Dermis microvascular lymphatic vessel endothelial cell (primary cell): ENCODE measurements around the gene LRRC61. TPM values are rescaled to one million over a fixed set of nuclear protein-coding genes. Genes with fewer than 3 reads are reported as not detected.
"Not testable (repeated sequence)": the region's sequence is repeated elsewhere in the genome, so short reads cannot be mapped to it uniquely, and the experiment has no call there.

Experiments
- DNase-seq, 2 donors: peaks; one replicate each; pipeline versions ENCODE4 v3.0.0 to v3.0.0-alpha.2; 2010; ENCODE audit warnings: low read depth in 2 of 2
- total RNA-seq: library from RNA; depleted of rRNA; stranded (reverse); fragments of >200 nt; gene quantifications from 2 replicates; pipeline ENCODE4 v1.2.1, GENCODE V29; 2014

The LRRC61 gene
- total RNA-seq, 1 donor from 2014 or later: 3.7 TPM

DNA sequence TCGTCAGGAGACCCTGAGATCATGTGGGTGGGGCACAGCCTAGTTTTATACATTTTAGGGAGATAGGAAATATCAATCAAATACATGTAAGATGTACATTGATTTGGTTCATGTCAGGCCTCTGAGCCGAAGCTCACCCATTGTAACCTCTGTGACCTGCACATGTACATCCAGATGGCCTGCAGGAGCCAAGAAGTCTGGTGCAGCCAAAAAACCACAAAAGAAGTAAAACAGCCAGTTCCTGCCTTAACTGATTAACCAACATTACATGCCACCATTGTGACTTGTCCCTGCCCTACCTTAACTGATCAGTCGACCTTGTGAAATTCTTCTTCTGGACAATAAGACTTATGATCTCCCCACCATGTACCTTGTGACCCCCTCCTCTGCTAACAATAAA is 16.0 kb upstream of the LRRC61 start:
- DNase-seq: no peak

DNA sequence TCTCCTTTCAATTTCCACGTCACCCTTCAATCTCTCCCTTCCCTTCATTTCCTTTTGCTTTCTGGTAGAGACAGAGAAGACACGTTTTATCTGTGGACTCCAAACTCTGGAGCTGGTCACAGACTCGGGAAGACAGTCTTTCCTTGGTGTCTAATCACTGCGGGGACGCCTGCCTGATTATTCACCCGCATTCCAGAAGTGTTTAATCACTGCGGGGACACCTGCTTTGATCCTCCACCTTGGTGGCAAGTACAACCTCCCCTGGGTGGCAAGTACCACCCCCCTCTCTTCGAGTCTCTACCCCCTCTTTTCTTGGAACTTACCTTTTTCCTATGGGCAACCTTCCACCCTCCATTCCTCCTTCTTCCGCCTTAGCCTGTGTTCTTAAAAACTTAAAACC is 15.3 kb upstream of the LRRC61 start:
- DNase-seq: no peak

DNA sequence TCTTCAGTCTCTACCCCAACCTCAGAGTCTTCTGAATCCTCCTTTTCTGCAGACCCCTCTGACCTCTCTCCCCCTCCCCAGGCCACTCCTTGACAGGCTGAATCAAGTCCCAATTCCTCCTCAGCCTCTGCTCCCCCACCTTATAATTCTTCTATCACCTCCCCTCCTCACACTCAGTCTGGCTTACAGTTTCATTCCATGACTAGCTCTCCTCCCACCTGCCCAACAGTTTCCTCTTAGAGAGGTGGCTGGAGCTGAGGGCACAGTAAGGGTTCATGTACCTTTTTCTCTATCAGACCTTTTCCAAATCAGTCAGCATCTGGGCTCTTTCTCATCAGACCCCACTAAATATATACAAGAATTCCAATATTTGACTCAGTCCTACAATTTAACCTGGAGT is 14.6 kb upstream of the LRRC61 start:
- DNase-seq: no peak

DNA sequence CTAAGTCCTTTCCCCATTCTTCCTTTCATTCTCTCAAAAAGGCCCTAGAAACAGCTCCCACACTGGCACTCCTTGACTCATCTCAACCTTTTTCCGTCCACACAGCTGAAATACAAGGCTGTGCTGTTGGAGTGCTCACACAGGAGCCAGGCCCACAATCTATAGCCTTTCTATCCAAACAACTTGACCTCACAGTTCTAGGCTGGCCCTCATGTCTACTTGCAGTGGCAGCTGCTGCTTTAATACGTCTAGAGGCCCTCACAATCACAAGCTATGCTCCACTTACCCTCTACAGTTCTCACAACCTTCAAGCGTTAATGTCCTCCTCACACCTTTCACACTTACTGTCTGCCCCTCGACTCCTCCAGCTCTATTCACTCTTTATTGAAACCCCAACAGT is 12.0 kb upstream of the LRRC61 start:
- DNase-seq: no peak

DNA sequence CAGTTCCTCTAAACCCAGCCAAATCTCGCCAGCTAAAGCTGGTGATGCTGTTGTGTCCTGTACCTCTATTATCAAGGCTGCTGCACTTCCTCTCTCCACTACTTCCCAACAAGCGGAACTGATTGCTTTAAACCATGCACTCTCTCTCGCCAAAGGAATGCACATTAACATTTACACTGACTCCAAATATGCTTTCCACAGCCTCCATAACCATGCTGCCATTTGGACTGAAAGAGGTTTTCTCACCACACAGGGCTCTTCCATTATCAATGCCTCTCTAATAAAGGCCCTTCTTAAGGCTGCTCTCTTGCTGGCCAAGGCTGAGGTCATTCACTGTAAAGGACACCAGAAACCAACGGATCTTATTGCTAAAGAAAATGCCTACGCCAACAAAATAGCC is 11.4 kb upstream of the LRRC61 start:
- no peak for DNase-seq

DNA sequence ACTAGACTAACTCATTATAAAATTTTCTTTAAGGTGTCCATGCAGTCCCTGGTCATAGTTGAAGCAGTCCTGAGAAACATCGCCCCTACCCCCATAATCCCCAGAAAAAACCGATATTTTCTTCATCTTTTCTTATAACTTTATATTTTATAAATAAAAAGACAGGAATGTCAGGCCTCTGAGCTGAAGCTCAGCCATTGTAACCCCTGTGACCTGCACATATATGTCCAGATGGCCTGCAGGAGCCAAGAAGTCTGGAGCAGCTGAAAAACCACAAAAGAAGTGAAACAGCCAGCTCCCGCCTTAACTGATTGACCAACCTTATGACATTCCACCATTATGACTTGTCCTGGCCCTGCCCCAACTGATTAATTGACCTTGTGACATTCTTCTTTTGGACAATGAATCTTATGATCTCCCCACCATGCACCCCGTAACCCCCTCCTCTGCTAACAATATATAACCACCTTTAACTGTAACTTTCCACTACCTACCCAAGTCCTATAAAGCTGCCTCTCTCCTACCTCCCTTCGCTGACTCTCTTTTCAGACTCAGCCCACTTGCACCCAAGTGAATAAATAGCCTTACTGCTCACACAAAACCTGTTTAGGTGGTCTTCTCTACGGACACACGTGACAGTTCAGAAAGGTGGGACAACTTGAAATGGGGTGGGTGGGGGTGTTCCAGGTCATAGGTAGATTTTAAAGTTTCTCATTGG is 10.3 kb upstream of the LRRC61 start:
- DNase-seq: not testable (repeated sequence)

DNA sequence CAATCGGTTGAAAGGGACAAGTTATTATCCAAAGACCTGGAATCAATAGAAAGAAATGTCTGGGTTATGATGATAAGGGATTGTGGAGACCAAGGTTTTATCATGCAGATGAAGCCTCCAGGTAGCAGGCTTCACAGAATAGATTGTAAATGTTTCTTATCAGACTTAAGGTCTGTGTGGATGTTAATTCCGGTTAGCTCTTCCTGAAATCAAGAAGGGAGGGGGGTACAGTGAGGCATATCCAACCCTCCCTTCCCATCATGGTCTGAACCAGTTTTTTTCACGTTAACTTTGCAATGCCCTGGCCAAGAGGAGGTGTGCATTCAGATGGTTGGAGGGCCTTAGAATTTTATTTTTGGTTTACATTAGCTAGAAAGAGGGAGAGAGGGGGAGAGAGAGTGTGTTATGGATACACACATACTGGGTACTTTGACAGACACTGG is 9.8 kb upstream of the LRRC61 start:
- DNase-seq: no peak

DNA sequence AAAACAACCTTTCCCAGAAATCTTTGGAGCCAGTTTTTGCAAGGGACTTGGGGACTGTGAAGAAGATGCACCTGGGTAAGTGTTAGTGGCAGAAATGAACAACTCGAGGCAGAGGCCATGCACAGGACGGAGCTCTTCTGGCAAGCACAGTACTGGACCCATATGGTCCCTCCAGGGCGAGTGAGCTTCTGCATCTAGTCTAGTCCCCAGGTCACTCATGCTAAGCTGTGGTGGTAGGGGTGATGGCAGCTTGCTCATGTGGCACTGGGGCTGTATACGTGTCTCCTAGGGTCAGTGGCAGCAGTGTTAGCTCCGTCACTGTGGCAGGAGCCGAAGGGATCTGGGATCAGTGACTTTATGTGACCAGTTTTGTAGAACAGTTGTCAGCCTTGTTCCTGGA is 9.3 kb upstream of the LRRC61 start:
- DNase-seq: no peak

DNA sequence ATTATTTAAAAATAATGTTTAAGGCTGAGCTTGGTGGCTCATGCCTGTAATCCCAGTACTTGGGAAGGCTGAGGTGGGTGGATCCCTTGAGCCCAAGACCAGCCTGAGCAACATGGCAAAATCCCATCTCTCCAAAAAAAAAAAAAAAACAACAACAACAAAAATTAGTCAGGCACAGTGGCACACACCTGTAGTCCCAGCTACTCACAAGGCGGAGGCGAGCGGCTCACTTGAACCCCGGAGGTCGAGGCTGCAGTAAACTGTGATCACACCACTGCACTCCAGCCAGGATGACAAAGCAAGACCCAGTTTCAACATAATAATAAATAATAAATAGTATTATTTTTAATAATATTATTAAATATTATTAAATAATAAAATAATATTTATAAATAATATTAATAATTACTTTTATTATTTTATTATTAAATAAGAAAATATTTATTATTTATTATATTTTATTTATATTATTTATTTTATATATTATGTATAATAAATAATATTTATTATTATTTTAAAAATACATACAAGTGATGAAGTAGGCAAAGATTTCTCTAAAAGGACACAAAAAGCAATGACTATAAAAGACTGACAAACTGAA is 8.4 kb upstream of the LRRC61 start:
- DNase-seq: no peak

DNA sequence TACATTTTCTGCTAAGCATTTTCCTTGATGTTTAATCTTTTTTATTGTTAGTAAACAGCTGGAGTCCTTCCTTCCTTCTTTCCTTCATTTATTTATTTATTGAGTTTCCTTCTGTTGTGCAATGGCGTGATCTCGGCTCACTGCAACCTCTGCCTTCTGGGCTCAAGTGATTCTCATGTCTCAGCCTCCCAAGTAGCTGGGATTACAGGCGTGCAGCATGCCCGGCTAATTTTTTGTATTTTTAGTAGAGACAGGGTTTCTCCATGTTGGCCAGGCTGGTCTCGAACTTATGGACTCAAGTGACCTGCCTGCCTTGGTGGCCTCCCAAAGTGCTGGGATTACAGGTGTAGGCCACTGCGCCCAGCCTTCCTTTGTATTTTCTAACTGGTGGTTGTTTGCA is 6.2 kb upstream of the LRRC61 start:
- DNase-seq: not testable (repeated sequence)

DNA sequence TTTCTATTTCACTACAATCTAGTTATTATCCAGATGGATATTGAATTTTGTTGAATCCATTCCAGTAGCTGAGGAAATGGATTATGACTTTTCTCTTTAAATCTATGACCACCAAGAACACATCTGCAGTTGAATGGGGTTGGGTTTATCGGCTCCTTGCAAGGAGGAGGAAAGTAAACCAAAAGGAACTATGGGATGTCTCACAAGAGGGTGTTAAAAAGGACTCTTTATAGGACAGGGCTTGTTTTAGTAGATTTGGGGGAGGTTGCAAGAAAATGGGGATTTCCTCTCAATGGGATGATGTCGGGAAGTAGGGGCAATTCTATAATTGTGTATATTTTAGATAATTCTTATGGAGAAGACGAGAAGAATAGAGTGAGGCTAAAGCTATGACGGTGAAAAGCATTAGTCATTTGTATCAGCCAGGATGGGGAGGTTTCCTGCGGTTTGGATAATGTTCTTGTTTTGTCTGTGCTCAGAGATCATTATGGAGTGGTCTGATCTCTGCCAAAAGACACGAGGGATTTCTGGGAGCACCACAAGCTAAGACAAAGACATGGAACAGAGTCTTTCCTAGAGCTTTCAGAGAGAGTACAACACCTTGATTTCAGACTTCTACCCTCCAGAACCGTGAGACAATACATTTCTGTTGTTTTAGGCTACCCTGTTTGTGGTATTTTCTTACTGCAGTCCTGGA is 5.3 kb upstream of the LRRC61 start:
- peak; percentile 32 to 78 for DNase-seq

DNA sequence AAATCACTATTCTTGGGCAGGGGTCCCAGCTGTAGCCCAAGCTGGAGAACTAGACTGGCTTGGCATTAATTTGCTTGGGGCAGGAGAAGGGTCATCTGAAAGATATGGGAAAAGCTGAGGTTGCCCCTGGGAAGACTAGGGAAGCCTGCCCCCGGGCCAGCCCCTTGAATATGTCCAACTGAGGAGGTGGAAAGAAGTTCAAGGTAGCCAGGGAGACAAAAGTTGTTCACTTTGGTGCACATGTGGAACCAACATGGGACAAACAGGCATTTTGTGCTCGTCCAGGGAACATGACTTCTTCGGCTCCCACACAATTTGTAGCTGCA is 1.4 kb upstream of the LRRC61 start:
- no peak for DNase-seq

DNA sequence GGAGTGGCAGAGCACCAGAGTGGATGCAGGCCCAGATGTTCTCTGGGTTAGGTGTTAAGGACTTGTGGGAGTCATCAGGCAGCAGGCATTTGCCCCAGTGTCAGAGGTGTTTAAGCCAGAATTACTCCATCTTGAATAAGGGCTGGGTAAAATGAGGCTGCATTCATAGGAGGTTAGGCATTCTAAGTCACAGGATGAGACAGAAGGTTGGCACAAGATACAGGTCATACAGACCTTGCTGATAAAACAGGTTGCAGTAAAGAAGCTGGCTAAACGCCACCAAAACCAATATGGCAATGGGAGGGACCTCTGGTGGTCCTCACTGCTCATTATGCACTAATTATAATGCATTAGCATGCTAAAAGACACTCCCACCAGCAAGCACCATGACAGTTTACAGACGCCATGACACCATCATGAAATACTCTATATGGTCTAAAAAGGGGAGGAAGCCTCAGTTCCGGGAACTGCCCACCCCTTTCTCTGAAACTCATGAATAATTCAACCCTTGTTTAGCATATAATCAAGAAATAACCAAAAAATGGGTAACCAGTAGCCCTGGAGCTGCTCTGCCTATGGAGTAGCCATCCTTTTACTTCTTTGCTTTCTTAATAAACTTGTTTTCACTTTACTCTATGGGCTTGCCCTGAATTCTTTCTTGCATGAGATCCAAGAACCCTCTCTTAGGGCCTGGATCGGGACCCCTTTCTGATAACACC is 882 bp upstream of the LRRC61 start:
- DNase-seq: no peak

DNA sequence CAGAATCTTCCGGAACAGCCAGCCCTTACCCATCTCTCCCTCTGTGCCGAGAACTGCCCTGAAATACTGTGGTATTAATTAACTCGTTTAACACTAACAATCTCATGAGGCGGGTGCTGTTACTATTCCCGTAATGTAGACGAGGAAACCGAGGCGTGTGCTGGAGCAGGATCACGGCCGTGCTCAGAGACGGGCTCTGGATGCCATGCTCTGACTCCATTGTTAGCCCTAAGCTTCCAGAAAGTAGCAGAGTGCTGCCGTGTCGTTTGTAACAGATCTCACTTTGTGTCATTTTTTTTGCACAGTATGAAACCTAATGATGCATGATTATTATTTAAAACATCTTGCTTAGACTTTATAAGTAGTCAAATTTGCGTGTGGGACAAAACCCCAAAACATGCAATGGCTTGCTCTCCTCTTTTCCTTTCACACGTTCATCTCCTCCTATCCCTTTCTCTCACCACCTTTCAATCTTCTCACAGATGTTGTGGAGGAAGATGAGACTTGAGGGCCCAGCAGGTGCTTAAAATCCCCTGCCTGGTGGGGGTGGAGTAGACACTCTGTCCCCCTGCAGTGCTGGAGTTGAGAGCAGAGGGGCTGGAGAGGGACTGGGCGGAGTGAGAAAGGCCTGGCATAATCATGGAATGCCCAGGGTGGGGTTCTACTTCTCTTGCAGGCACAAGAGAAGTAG is 672 bp downstream of the LRRC61 start:
- DNase-seq: peak in 1 of 2 donors; percentile 11

DNA sequence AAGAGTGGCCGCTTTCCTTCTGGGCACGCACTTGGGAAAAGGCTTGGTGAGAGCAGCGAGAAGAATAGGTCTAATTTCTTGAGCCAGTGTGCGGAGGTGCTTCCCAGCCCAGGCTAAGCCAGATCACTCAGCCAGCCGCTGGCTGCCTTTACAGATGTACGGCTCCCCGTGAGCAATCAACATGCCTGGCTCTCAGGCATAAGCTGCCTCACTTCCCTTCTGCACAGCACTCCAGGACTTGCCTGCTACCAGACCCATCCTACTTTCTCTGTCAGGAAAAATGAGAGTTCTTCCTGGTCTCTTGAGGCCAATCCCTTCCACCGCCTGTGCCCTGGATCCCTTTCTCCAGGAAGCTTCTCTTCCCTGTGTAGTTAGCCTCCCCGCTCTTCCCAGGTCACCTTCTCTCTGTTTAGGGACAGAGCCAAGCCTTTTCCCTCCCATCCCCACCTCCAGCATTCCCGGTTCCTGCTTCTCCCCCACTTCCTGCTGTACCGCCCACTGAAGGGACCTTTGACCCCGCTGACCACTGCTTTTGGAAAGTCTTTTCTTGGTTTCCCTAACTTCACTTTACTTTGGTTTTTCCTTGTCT is 1.3 kb downstream of the LRRC61 start:
- peak in 1 of 2 donors; percentile 22 for DNase-seq

DNA sequence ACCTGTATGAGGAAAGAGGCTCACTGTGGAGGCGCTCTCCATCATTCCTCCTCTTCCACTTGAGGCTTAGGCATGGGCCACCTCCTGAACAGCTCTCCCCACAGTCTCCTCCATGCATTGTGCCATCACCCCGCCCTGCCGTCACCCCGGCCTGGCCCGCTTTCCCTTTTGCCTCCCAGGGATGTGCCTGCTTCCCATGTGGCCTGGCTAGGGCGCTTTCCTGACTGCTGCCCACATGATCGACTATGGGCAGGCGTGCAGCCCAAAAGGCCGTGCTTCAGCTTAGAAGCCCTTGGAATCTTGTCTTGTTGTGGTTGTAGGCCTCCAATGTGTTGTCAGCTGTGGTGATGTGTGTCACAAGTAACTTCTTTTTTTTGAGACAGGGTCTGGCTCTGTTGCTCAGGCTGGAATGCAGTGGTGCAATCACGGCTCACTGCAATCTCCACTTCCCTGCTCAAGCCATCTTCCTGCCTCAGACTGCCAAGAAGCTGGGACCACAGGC is 2.0 kb downstream of the LRRC61 start:
- no peak for DNase-seq

DNA sequence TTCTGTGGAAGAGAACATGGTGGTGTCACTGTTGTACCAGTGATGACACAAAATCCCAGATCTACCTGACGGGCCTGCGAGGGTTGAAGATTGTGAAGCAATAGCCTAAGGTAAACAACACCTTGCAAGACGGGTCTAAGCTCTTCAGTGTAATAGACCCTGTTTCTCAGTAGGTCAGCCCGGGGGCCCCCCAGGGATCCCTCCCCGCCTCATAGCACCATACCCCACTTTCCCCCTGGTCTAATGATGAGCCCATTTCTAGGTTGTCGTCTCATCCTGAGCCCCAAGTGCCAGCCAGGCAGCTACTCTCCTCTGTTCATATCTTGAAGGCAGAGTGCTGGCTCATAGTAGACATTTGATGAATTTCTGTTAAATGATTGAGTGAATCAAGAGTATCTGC is 2.7 kb downstream of the LRRC61 start:
- no peak for DNase-seq

DNA sequence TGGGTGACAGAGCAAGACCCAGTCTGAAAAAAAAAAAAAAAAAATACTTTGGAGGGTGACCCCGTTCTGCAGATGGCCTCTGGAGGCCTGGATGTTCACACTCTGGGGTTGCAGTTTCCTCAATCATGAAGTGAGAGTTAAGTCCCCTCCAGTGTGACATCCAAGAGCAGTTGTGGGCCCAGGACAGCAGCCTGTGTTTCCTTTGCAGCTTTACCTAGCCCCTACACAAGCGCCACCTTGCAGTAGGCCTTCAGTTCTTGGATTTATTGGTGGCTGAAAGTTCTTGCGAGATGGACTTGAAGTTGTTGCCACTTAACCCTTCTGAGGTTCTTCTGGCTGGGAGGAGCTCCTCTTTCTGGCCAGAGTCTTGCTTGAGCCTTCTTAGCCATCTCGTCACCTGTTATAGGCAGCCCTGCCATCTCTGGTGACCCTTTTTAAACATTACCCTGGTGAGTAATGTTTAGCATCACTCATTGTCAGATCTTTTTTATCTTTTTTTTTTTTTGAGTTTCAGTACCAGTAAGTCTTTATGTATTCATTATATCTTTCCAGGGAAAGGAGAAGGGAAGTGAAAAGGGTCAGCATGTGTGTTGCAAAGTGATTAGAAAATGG is 3.6 kb downstream of the LRRC61 start:
- no peak for DNase-seq

DNA sequence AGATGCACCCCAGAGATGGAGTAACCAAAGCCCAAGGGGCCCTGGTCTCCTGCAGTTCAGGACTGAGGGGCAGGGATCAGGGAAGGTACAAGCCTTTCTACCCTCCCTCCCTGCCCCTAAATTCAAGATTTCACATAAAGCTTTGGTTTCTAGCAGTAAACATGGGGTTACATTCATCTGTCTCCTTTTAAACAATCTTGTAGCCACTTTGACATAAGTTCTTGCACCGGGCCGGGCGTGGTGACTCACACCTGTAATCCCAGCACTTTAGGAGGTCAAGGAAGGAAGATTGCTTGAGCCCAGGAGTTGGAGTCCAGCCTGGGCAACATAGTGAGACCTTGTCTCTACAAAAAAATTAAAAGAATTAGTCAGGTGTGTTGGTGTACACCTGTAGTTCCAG is 4.2 kb downstream of the LRRC61 start:
- no peak for DNase-seq

DNA sequence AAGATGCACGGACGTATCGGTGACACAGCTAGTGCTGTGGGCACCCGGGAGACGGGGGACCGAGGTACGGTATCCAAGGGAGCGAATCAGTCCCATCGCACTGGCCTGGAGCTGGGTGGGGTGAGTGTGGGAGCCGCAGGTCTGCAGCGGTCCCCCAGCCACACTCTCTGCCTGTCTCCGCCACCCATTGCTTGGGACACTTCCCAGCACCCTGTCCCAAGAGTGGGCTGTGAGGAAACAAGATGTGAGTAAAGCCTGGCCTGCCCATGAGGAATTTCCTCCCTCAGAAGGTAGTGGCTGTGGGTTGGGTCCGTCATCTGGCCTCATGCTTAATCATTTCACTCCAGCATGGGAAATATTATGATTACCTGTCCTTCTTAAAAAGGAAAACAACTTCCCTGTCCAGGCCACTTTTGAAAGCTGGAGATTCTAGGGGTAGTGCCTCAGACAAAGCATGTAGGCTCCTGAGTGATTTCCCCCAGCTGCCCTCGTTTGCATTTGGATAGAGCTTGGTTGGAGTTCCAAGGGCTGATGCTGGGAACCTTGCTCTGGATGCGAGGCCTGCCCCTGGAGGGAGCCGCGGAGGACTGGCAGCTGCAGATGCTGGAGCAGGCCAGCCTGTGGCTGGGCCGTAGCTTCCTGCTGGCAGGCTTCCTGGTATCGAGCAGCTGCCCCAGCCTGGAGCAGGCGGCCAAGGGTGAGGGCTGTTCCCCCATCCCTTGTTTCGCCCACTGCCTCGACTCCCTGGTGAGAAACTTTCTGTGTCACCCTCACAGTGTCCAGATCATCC is 6.4 kb downstream of the LRRC61 start:
- no peak for DNase-seq
